Stimulated activated naive CD4-positive, alpha-beta T cell (primary cell): Measurements from ENCODE around the gene OR9A2.

Source experiments
- DNase-seq, 6 experiments: peaks; one replicate each; lab custom pipeline; 2025; lab: John Stamatoyannopoulos, UW

Gene OR9A2

GRCh38 chr7:143027032-143027431 lies at the start of gene OR9A2:
OR9A2 (minus strand) TSS chr7:143027132; CDS start chr7:143027132, 0 bp downstream.
- no peak for DNase-seq

- no peak for DNase-seq
Measured at GRCh38 chr7:143074141-143074540, 47.2 kb upstream of the OR9A2 start.

GRCh38 chr7:143073556-143073955 lies 46.6 kb upstream of the OR9A2 start:
- no peak for DNase-seq

GRCh38 chr7:143069912-143070500 lies 43.1 kb upstream of the OR9A2 start:
- DNase-seq: no peak

- no peak for DNase-seq
Measured at GRCh38 chr7:143068446-143068845, 41.5 kb upstream of the OR9A2 start.

GRCh38 chr7:143063741-143064140 lies 36.8 kb upstream of the OR9A2 start:
- no peak for DNase-seq

GRCh38 chr7:143055754-143056153 lies 28.8 kb upstream of the OR9A2 start:
- DNase-seq: no peak

GRCh38 chr7:143054621-143055020 lies 27.7 kb upstream of the OR9A2 start:
- no peak for DNase-seq

- no peak for DNase-seq
Measured at GRCh38 chr7:143052041-143052440, 25.1 kb upstream of the OR9A2 start, which contains the start of gene OR6V1. OR6V1 (plus strand) TSS chr7:143052341; CDS start chr7:143052341, 0 bp downstream.

- no peak for DNase-seq
Measured at GRCh38 chr7:143050931-143051330, 24.0 kb upstream of the OR9A2 start.

GRCh38 chr7:143049362-143049761 lies 22.4 kb upstream of the OR9A2 start:
- no peak for DNase-seq

- DNase-seq: no peak
Measured at GRCh38 chr7:143048827-143049226, 21.9 kb upstream of the OR9A2 start.

- DNase-seq: no peak
Measured at GRCh38 chr7:143047326-143047725, 20.4 kb upstream of the OR9A2 start.

- no peak for DNase-seq
Measured at GRCh38 chr7:143046426-143046851, 19.5 kb upstream of the OR9A2 start.

- no peak for DNase-seq
Measured at GRCh38 chr7:143043391-143043790, 16.5 kb upstream of the OR9A2 start.

- DNase-seq: no peak
Measured at GRCh38 chr7:143042790-143043271, 15.9 kb upstream of the OR9A2 start.

GRCh38 chr7:143042159-143042789 lies 15.3 kb upstream of the OR9A2 start:
- no peak for DNase-seq

- no peak for DNase-seq
Measured at GRCh38 chr7:143041346-143041745, 14.4 kb upstream of the OR9A2 start.

GRCh38 chr7:143040209-143040715 lies 13.3 kb upstream of the OR9A2 start:
- no peak for DNase-seq

GRCh38 chr7:143038635-143039034 lies 11.7 kb upstream of the OR9A2 start:
- no peak for DNase-seq

- no peak for DNase-seq
Measured at GRCh38 chr7:143027683-143028082, 751 bp upstream of the OR9A2 start.

GRCh38 chr7:143025371-143025770 lies 1.6 kb downstream of the OR9A2 start:
- DNase-seq: no peak

GRCh38 chr7:143023047-143023446 lies 3.9 kb downstream of the OR9A2 start:
- no peak for DNase-seq
